Measurements from ENCODE around the gene NTN1. TPM values are rescaled to one million over a fixed set of nuclear protein-coding genes. Genes with fewer than 3 reads are reported as not detected.
A peak's percentile ranks its signal among the peaks of the same experiment; 100 is the strongest.

NTN1 gene
- total RNA-seq, 1 experiment from 2014 or later: 1.2 TPM

- no peaks in the 10 kb centered on the region; the same call in none of the 2 replicates for H3K27me3 Mint-ChIP-seq (ENCODE audit: low read depth)
These were observed 200.0 kb downstream of the NTN1 start for GRCh38 chr17:9221147-9221921.

More at GRCh38 chr17:9221147-9221921, 200.0 kb downstream of the NTN1 start:
- TF ChIP-seq CTCF (conservative IDR thresholded peaks at IDR 0.05): no peak
- Histone ChIP-seq H4K20me1 (ENCODE audit: control insufficient read depth, insufficient read depth, insufficient read length) (no peaks in the 10 kb centered on the region), H2AFZ (ENCODE audit: low read length) (no peak overlapping the region), H3K9me3 (ENCODE audit: control insufficient read depth, low read depth, low read length) (no peaks in the 10 kb centered on the region), H4K5ac (ENCODE audit: insufficient read length, low read depth, low read length) (no peak overlapping the region), H2BK5ac (ENCODE audit: insufficient read length, low read length) (no peak overlapping the region), H4K91ac (ENCODE audit: insufficient read length, low read depth, low read length) (no peak overlapping the region), H3K4me2 (ENCODE audit: insufficient read depth, insufficient read length, low read length) (no peak overlapping the region), H3K9ac (ENCODE audit: extremely low read depth, insufficient read length, low read length) (no peak overlapping the region), H3K4me1 (ENCODE audit: insufficient read depth, low read length) (no peaks in the 10 kb centered on the region; the same call in 1 of the 2 replicates), H2AK5ac (ENCODE audit: insufficient read length, low read length) (no peak overlapping the region), H3K79me2 (ENCODE audit: insufficient read depth, low read length) (no peaks in the 10 kb centered on the region), H3K14ac (ENCODE audit: insufficient read depth, low read length) (peak overlapping the region; percentile 67), H2BK120ac (ENCODE audit: low read depth, low read length, poor library complexity, severe bottlenecking) (no peak overlapping the region), H2BK12ac (ENCODE audit: insufficient read length, low read depth, low read length) (no peak overlapping the region), H3K27me3 (ENCODE audit: insufficient read depth, low read length) (no peaks in the 10 kb centered on the region), H4K8ac (replicated peaks; ENCODE audit: insufficient read length, low read depth, low read length) (no peak overlapping the region), H3K18ac (ENCODE audit: insufficient read length, low read depth, low read length) (no peak overlapping the region), H3K23ac (ENCODE audit: insufficient read length, low read depth, low read length) (no peak overlapping the region), H3K23me2 (ENCODE audit: insufficient read length, low read depth, low read length, poor library complexity, severe bottlenecking) (no peaks in the 10 kb centered on the region), H3K27ac (ENCODE audit: insufficient read length, low read depth, low read length) (no peak overlapping the region), H2BK15ac (ENCODE audit: low read depth, low read length) (no peak overlapping the region), H2BK20ac (ENCODE audit: low read depth, low read length, poor library complexity, severe bottlenecking) (no peak overlapping the region), H3K4ac (ENCODE audit: low read depth, low read length) (no peak overlapping the region), H3T11ph (ENCODE audit: low read length) (no peak overlapping the region), H3K56ac (ENCODE audit: insufficient read length, low read depth, low read length) (no peak overlapping the region), H3K79me1 (ENCODE audit: insufficient read depth, low read depth, low read length, poor library complexity, severe bottlenecking) (no peaks in the 10 kb centered on the region)
- Mint-ChIP-seq H3K4me3 (no peak overlapping the region), H3K36me3 (ENCODE audit: insufficient read depth in 1 of 3, low read depth in 3 of 3) (peaks cover 1 to 3% (median 2%) of the 10 kb centered on the region in 3 experiments; a peak in 4 of 7 replicates), H3K4me1 (peaks cover 36 to 37% of the 10 kb centered on the region in 2 experiments), H3K9me3 (peaks cover 2% of the 10 kb centered on the region in 2 experiments; a peak in 2 of 5 replicates), H3K27ac (no peak overlapping the region)
- no CpG with 5 or more reads among the region's 25 CpGs for WGBS (ENCODE audit: extremely low coverage, insufficient read length, low lambda C conversion rate)
- DNase-seq: no peak
